Osteoblast (primary cell): ENCODE results near the gene AK4. TPM values are rescaled to one million over a fixed set of nuclear protein-coding genes. Genes with fewer than 3 reads are reported as not detected.
"Not testable (repeated sequence)": the region's sequence is repeated elsewhere in the genome, so short reads cannot be mapped to it uniquely, and the experiment has no call there.

Source experiments
- DNase-seq: peaks from one replicate; pipeline ENCODE4 v3.0.0; 2011; ENCODE audit warnings: low spot score, mixed read lengths; ENCODE audit not compliant: insufficient read length; ENCODE audit errors: missing footprints
- H2AFZ ChIP-seq: 2 replicates; pipeline ENCODE4 v1.6.0; 2011; ENCODE audit warnings: mild to moderate bottlenecking, low read length
- H3K27ac ChIP-seq: 2 replicates; pipeline ENCODE4 v1.5.1; 2011; ENCODE audit warnings: mild to moderate bottlenecking, low read depth, low read length, moderate library complexity
- H3K27me3 ChIP-seq: 2 replicates; pipeline ENCODE4 v1.6.0; 2012; ENCODE audit warnings: mild to moderate bottlenecking, control low read depth, inconsistent platforms, low read length, moderate library complexity; ENCODE audit not compliant: insufficient read depth
- H3K36me3 ChIP-seq: 2 replicates; pipeline ENCODE4 v1.5.1; 2011; ENCODE audit warnings: mild to moderate bottlenecking, low read length, control low read depth, moderate library complexity; ENCODE audit not compliant: insufficient read depth
- H3K4me1 ChIP-seq: 2 replicates; pipeline ENCODE4 v1.5.1; 2011; ENCODE audit warnings: mild to moderate bottlenecking, low read length, control low read depth, moderate library complexity; ENCODE audit not compliant: insufficient read depth
- H3K4me2 ChIP-seq: 2 replicates; pipeline ENCODE4 v1.6.0; 2011; ENCODE audit warnings: mild to moderate bottlenecking, low read length; ENCODE audit not compliant: insufficient read depth
- H3K4me3 ChIP-seq: fragments of 200-600 bp; sonication (generic); 3 replicates; pipeline ENCODE4 v1.5.1; 2012; ENCODE audit warnings: mild to moderate bottlenecking, low read length, inconsistent platforms; ENCODE audit not compliant: insufficient read depth
- H3K79me2 ChIP-seq: 2 replicates; pipeline ENCODE4 v1.6.0; 2012; ENCODE audit warnings: mild to moderate bottlenecking, low read length, control low read depth, inconsistent platforms; ENCODE audit not compliant: insufficient read depth
- H3K9me3 ChIP-seq: 2 replicates; pipeline ENCODE4 v1.5.1; 2011; ENCODE audit warnings: low read depth, low read length, control low read depth
- H4K20me1 ChIP-seq: 2 replicates; pipeline ENCODE4 v1.6.0; 2012; ENCODE audit warnings: mild to moderate bottlenecking, low read length, control low read depth; ENCODE audit not compliant: insufficient read depth
- CTCF ChIP-seq: IDR thresholded peaks from 2 replicates; pipeline ENCODE4 v1.5.1; 2011; ENCODE audit warnings: mild to moderate bottlenecking, low read depth, low read length, moderate library complexity; ENCODE audit errors: extremely low read depth
- total RNA-seq: library from RNA; depleted of rRNA; stranded (reverse); fragments of >200 nt; gene quantifications from 2 replicates; pipeline ENCODE4 v1.2.3, GENCODE V29; 2012

The AK4 gene
- total RNA-seq, 1 donor, result 37.6 TPM

- H3K4me2 ChIP-seq, result no peak overlapping the region
- no peaks in the 10 kb centered on the region for H3K36me3 ChIP-seq
- peaks cover 14% of the 10 kb centered on the region for H3K27me3 ChIP-seq
- H3K79me2 ChIP-seq, result no peaks in the 10 kb centered on the region
- TF ChIP-seq CTCF, result no peak
- H3K4me1 ChIP-seq, result no peaks in the 10 kb centered on the region
- H4K20me1 ChIP-seq, result no peaks in the 10 kb centered on the region
- peak; percentile 66 for DNase-seq
- no peak overlapping the region for H3K27ac ChIP-seq
- H3K4me3 ChIP-seq, result no peak overlapping the region
- H3K9me3 ChIP-seq, result no peaks in the 10 kb centered on the region
- peak overlapping the region; percentile 42 for H2AFZ ChIP-seq
These were observed 6.6 kb upstream of the AK4 start for GRCh38 chr1:65141394-65141793.

DNA sequence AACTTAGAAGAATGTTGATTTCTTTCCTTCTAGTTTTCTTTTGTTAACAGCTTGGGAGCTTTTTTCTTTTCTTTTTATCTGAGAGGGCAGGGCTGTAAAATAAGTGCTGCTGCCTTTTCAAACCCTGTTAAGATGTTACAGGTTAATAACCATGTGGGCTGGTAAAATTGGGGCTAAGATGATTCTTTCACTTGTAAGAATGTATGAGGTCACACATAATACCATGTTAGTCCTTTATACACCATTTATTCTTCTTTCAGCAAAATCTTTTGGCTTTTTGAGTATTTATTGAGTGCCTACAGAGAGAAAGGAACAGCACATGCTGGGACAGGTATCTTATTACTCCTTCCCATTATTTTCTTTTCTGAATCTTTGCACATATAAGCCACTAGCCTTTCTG is 6.1 kb upstream of the AK4 start:
- H3K4me2 ChIP-seq, result no peak overlapping the region
- no peaks in the 10 kb centered on the region for H3K36me3 ChIP-seq
- H4K20me1 ChIP-seq, result no peaks in the 10 kb centered on the region
- H3K9me3 ChIP-seq, result no peaks in the 10 kb centered on the region
- peaks cover 19% of the 10 kb centered on the region for H3K27me3 ChIP-seq
- no peak overlapping the region for H3K4me3 ChIP-seq
- peaks cover 1% of the 10 kb centered on the region for H3K4me1 ChIP-seq
- no peaks in the 10 kb centered on the region for H3K79me2 ChIP-seq
- H3K27ac ChIP-seq, result no peak overlapping the region
- TF ChIP-seq CTCF, result no peak
- H2AFZ ChIP-seq, result no peak overlapping the region
- DNase-seq, result no peak

DNA sequence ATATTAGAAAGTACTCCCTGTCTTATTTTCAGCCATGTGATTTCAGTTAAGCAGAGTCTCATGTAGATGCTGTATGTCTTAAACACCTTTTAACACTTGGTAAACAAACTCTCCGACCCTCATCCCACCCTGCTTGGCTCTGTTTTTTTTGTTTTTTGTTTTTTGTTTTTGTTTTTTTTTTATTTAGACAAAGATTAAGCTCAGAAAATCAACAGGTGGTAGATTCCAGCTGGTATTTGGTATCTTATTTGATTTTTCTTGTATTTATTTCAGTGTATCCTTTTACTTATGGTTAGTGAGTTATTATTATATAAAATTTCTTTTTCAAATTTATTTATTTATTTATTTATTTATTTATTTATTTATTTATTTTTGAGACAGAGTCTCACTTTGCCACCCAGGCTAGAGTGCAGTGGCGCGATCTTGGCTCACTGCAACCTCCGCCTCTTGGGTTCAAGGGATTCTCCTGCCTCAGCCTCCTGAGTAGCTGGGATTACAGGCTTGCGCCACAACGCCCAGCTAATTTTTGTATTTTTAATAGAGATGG is 4.8 kb upstream of the AK4 start:
- not testable (repeated sequence) for DNase-seq, H3K4me3 ChIP-seq, H2AFZ ChIP-seq, H3K36me3 ChIP-seq, H3K4me1 ChIP-seq, H3K27ac ChIP-seq, H3K9me3 ChIP-seq, H3K79me2 ChIP-seq, H4K20me1 ChIP-seq, H3K4me2 ChIP-seq
- H3K27me3 ChIP-seq, result peaks cover 22% of the 10 kb centered on the region

DNA sequence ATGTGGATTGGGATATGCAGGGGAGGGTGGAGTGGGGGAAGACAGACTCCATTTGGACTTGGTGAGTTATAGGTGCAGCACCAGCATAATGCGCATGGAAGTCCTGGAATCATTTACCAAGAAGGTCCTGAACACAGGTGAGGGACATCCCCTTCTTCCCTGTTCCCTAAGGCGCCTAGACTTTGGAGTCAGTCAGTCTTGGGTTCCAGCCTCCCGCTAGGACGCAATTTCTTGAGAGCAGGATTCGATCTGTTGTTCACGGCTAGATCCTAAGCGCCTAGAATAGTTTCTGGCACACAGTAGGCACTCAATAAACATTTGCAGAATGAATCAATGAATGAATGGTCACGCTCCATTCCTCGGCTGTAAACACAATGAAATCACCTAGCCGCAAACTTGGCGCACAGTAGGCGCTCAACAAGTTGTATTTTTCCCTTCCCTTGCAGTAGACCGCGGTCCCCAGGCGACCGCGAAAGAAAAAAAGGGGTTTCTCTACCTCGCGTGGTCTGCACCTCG is 1.0 kb upstream of the AK4 start:
- H3K79me2 ChIP-seq, result peaks cover 3% of the 10 kb centered on the region
- H2AFZ ChIP-seq, result peak overlapping the region; percentile 56
- H3K4me3 ChIP-seq, result peak overlapping the region; percentile 78
- no peaks in the 10 kb centered on the region for H4K20me1 ChIP-seq
- peaks cover 8% of the 10 kb centered on the region for H3K4me1 ChIP-seq
- peaks cover 19% of the 10 kb centered on the region for H3K27me3 ChIP-seq
- H3K36me3 ChIP-seq, result no peaks in the 10 kb centered on the region
- no peaks in the 10 kb centered on the region for H3K9me3 ChIP-seq
- peak; percentile 77 for DNase-seq
- H3K4me2 ChIP-seq, result peak overlapping the region; percentile 84
- no peak overlapping the region for H3K27ac ChIP-seq
- no peak for TF ChIP-seq CTCF
